Activated T-cell treated with anti-CD3 and anti-CD28 coated beads, Interleukin-2, amount 50 U/mL, for 72 hours (primary cell): ENCODE data around the gene PIP5KL1. TPM values are rescaled to one million over a fixed set of nuclear protein-coding genes. Genes with fewer than 3 reads are reported as not detected.

Experiments used
- ATAC-seq, 2 donors: fragments of 150-1000 bp; cut with Tn5 transposase; replicated peaks in 1 of 2; 2 replicates each; pipeline ENCODE4 v1.10.0; 2021; ENCODE audit warnings: moderate library complexity in 2 of 2, mild to moderate bottlenecking in 1 of 2
- DNase-seq, 2 donors: peaks; one replicate each; pipeline ENCODE4 v3.0.0; 2021 to 2022; ENCODE audit warnings: mixed read lengths in 1 of 2
- H3K27ac Mint-ChIP-seq: one replicate; pipeline ENCODE4 v1.8.0; 2022; ENCODE audit warnings: mild to moderate bottlenecking, moderate library complexity, mixed read lengths
- H3K27me3 Mint-ChIP-seq: one replicate; pipeline ENCODE4 v1.8.0; 2022; ENCODE audit warnings: low read depth, mixed read lengths
- H3K36me3 Mint-ChIP-seq, 2 donors: one replicate each; pipeline ENCODE4 v1.8.0; 2022; ENCODE audit warnings: mixed read lengths in 2 of 2, mild to moderate bottlenecking in 1 of 2; ENCODE audit not compliant: insufficient read depth in 2 of 2
- H3K4me1 Mint-ChIP-seq: one replicate; pipeline ENCODE4 v1.8.0; 2022; ENCODE audit warnings: low read depth, mixed read lengths
- H3K4me3 Mint-ChIP-seq, 2 donors: one replicate each; pipeline ENCODE4 v1.8.0; 2022; ENCODE audit warnings: mild to moderate bottlenecking in 2 of 2, mixed read lengths in 2 of 2, moderate library complexity in 2 of 2
- H3K9me3 Mint-ChIP-seq, 2 donors: one replicate each; pipeline ENCODE4 v1.8.0; 2022; ENCODE audit warnings: mixed read lengths in 2 of 2
- total RNA-seq, 2 donors: library from RNA; stranded (reverse); gene quantifications; one replicate each; pipeline ENCODE4 v1.2.3, GENCODE V29; 2022

PIP5KL1 gene
- total RNA-seq, 2 donors from 2014 or later, result 4.4 to 6.4 TPM

DNA sequence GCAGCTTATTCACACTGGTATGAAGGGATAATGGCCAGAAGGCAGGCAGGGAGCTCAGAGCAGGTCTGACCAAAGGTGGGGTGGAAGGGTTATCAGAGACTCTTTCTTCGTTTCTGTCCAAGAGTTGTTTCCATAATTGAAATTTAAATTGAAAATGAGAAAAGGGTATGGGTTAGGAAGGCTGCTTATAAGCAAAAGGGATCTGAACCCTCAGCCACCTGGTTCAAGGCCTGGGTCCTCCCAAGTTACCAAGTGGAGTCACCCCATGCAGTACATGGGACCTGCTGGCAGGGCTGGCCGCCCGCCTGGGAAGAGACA is 32.4 kb upstream of the PIP5KL1 start:
- ATAC-seq (no peak), DNase-seq (no peak)
- H3K4me1 Mint-ChIP-seq, result peaks cover 100% of the 10 kb centered on the region
- no peaks in the 10 kb centered on the region for H3K9me3 Mint-ChIP-seq
- H3K27ac Mint-ChIP-seq, result peak overlapping the region; percentile 90
- peaks cover 2 to 22% of the 10 kb centered on the region in 2 donors for H3K36me3 Mint-ChIP-seq
- peak overlapping the region; percentile 70 to 90 for H3K4me3 Mint-ChIP-seq
- no peaks in the 10 kb centered on the region for H3K27me3 Mint-ChIP-seq

DNA sequence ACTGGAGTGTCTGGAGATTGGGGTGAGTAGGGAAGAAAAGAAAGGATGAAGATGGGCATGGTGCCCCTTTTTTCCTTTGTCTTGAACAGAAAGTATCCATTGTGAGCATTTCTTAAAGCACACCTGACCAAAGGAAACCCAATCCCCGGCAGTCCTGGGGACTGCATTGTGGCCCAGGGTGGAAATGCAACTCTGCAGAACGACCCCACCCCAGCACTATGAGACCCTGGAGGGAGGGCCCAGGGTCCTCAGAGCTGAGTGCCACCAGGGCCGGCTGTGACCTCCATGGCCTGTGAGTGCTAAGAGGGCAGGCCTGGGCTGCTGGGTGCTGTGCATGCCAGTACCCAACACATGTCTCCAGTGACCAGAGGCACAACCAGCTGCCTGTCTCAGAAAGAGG is 31.7 kb upstream of the PIP5KL1 start:
- peak overlapping the region; percentile 70 to 90 for H3K4me3 Mint-ChIP-seq
- H3K27ac Mint-ChIP-seq, result peak overlapping the region; percentile 90

DNA sequence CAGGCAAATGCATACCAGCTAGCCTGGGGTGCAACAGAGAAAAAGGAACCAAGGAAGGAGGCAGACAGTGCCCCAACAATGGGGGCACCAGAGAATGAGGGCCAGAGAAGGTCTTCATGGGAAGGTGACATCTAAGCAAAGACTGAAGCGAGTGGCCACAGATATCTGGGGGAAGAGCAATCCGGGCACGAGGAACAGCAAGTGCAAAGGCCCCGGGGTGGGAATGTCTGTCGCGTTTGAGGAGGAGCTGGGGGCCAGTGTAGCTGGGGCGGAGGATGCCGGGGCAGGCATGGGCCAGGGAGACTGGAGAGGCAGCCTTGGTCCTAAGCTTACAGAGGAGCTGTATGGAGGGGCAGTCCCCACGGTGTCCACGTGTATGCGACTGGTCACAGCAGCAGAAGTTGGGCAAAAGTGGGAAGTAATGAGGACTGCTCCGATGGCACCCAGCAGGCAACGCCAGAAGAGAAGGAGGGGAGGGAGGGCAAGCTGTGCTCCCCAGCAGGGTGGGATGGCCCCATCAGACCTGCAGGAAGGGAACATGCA is 31.1 kb upstream of the PIP5KL1 start:
- H3K9me3 Mint-ChIP-seq, result no peaks in the 10 kb centered on the region
- peak overlapping the region; percentile 9 to 90 for H3K4me3 Mint-ChIP-seq
- peaks cover 2 to 24% of the 10 kb centered on the region in 2 donors for H3K36me3 Mint-ChIP-seq
- ATAC-seq, result no peak
- no peaks in the 10 kb centered on the region for H3K27me3 Mint-ChIP-seq
- no peak for DNase-seq
- peaks cover 99% of the 10 kb centered on the region for H3K4me1 Mint-ChIP-seq
- H3K27ac Mint-ChIP-seq, result peak overlapping the region; percentile 87

More for the DNA sequence above, 31.7 kb upstream of the PIP5KL1 start:
- no peak for ATAC-seq
- no peaks in the 10 kb centered on the region for H3K27me3 Mint-ChIP-seq
- H3K9me3 Mint-ChIP-seq, result no peaks in the 10 kb centered on the region
- no peak for DNase-seq
- H3K36me3 Mint-ChIP-seq, result peaks cover 2 to 24% of the 10 kb centered on the region in 2 donors
- peaks cover 99% of the 10 kb centered on the region for H3K4me1 Mint-ChIP-seq

DNA sequence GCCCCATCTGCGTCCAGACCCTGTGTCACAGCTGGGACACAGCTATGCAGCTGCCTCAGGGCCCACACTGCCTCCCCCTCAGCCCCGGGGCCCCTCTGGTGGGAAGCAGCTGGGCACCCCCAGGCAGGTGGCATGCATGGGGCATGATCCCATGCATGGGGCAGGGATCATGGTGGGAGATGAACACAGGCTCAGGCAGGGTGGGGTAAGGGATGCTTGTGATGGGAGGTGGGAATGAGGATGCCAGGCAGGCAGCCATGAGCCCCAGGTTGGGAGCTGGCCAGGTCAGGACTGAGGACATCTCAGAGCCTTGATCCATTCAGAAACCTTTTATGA is 30.5 kb upstream of the PIP5KL1 start:
- peaks cover 99% of the 10 kb centered on the region for H3K4me1 Mint-ChIP-seq
- DNase-seq (no peak), ATAC-seq (no peak)
- no peaks in the 10 kb centered on the region for H3K27me3 Mint-ChIP-seq
- H3K27ac Mint-ChIP-seq, result peak overlapping the region; percentile 87
- peak overlapping the region; percentile 9 to 17 for H3K4me3 Mint-ChIP-seq
- H3K36me3 Mint-ChIP-seq, result peaks cover 2 to 24% of the 10 kb centered on the region in 2 donors
- no peaks in the 10 kb centered on the region for H3K9me3 Mint-ChIP-seq

DNA sequence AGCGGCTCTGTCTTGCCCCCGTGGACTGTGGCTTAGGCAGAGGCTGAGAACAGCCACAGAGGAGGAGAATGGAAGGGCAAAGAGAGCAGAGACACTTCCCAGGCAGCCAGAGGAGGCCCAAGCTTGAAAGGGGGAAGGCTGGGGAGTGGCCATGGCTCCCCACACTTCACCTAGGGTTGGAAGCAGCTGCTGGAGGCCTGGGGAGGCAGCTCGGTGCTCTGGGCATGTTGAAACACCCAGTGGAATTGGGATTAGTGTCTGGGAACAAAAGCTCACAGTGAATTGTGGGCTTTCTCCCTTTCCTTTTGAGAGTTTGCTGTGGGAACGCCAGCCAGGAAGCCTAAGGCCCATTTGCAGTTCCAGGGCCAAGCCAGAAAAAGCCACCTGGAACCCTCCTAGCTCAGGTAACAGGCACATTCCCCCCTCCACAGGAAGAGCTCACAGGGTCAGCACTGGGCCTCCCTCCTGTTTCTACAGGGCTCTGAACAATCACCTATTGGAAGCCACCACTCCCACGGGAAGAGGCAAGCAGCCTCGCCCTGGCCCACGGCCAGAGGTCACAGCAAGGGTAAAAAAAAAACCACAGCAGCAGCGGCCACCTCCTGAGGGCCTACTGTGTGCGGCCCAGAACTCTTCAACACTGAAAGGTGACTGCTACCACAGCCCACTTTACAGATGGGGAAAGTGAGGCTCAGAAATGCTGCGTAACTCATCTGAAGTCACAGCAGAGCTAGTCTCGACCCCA is 30.0 kb upstream of the PIP5KL1 start:
- H3K4me1 Mint-ChIP-seq, result peaks cover 99% of the 10 kb centered on the region
- peak overlapping the region; percentile 87 for H3K27ac Mint-ChIP-seq

DNA sequence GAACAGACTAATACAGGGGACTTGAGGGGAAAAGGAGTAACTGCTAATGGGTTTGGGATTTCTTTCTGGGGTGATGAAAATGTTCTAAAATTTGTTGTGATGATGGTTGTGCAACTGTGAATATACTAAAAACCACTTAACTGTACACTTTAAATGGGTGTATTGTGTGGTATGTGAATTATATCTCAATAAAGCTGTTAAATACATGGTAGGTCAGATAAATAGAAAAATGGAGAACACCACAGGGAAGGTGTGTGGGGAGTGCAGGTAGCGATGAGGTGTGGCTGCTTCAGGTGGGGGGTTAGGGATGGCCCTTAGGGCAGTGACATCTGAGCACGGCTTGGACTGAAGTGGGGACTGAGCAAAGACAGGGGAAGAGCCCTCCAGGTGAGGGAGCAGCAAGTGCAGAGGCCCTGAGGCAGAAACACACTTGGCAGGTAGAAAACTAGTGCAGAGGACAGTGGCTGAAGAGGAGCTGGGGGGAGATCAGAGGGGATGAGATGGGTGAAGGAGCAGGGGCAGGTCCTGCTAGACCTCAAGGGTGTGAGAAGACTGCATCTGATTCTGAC is 29.3 kb upstream of the PIP5KL1 start:
- no peak for DNase-seq
- H3K27ac Mint-ChIP-seq, result peak overlapping the region; percentile 87
- ATAC-seq, result no peak
- no peaks in the 10 kb centered on the region for H3K27me3 Mint-ChIP-seq
- H3K4me3 Mint-ChIP-seq, result peak overlapping the region; percentile 20 to 53
- H3K9me3 Mint-ChIP-seq, result no peaks in the 10 kb centered on the region
- peaks cover 99% of the 10 kb centered on the region for H3K4me1 Mint-ChIP-seq
- peaks cover 2 to 24% of the 10 kb centered on the region in 2 donors for H3K36me3 Mint-ChIP-seq

More for the DNA sequence above, 30.0 kb upstream of the PIP5KL1 start:
- ATAC-seq, result no peak
- Mint-ChIP-seq H3K27me3 (no peaks in the 10 kb centered on the region), H3K36me3 (peaks cover 2 to 24% of the 10 kb centered on the region in 2 donors), H3K4me3 (peak overlapping the region; percentile 31 to 53), H3K9me3 (no peaks in the 10 kb centered on the region)
- DNase-seq, result no peak

DNA sequence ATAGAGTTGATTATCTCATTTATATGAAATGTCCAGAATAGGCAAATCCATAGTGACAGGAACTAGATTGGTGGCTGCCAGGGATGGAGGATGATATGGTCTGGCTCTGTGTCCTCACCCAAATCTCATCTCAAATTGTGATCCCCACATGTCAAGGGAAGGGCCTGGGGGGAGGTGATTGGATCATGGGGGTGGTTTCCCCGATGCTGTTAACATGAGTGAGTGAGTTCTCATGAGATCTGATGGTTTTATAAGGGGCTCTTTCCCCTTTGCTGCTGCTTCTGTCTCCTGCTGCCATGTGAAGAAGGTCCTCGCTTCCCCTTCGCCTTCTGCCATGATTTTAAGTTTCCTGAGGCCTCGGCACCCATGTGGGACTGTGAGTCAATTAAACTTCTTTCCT is 28.8 kb upstream of the PIP5KL1 start:
- H3K27ac Mint-ChIP-seq, result peak overlapping the region; percentile 87
- peaks cover 2 to 24% of the 10 kb centered on the region in 2 donors for H3K36me3 Mint-ChIP-seq
- H3K4me1 Mint-ChIP-seq, result peaks cover 99% of the 10 kb centered on the region
- no peak for ATAC-seq
- no peaks in the 10 kb centered on the region for H3K27me3 Mint-ChIP-seq
- no peaks in the 10 kb centered on the region for H3K9me3 Mint-ChIP-seq
- DNase-seq, result no peak
- H3K4me3 Mint-ChIP-seq, result peak overlapping the region; percentile 20 to 53

DNA sequence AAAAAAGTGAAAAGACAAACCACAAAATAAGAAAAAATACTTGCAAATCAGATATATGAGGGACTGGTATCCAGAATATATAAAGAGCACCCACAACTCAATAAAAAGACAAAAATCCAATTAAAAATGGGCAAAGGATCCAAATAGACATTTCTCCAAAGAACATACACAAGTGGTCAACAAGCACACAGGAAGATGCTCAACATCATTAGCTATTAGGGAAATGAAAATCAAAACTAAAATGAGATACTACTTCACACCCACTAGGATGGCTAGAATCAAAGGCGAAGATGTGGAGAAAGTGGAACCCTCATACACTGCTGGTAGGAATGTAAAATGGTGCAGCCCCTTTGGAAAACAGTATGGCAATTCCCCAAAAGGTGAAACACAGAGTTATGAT is 28.2 kb upstream of the PIP5KL1 start:
- peaks cover 99% of the 10 kb centered on the region for H3K4me1 Mint-ChIP-seq
- H3K4me3 Mint-ChIP-seq, result peak overlapping the region; percentile 47 to 51
- DNase-seq, result no peak
- H3K36me3 Mint-ChIP-seq, result peaks cover 2 to 24% of the 10 kb centered on the region in 2 donors
- H3K9me3 Mint-ChIP-seq, result no peaks in the 10 kb centered on the region
- ATAC-seq, result no peak
- no peaks in the 10 kb centered on the region for H3K27me3 Mint-ChIP-seq
- peak overlapping the region; percentile 76 for H3K27ac Mint-ChIP-seq

DNA sequence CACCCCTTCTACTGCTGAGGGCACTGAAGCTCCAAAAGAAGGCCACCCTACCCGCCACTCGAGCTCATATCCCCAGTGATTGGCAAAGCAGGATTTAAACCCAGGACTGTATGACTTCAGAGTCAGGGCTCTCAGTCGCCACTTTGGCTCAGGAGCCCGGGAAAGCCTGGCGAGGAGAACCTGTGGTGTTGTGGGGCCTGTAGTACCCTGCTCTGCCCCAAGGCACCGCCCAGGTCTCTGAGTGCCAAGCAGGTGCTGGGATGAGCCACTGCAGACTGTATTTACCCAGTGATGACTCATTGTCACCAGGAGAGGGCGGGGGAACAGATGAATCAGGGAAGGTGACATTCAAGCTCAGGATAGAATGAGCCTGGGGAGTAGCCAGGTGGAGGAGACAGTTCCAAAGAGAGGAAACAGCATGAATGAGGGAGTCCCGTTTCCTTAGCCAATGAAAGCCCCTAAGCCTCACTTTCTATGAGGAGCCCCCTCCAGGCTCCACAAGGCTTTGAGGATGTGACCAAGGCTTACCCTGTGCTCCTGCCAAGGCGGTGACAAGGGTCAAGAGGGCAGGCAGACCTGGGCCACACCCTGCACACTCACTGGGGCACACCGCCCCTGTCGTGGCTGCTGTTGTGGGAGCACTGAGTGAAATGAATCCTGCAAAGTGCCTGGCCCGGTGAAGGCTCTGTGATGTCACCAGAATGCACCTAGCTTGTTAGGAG is 24.9 kb upstream of the PIP5KL1 start:
- H3K27me3 Mint-ChIP-seq, result no peaks in the 10 kb centered on the region
- no peaks in the 10 kb centered on the region for H3K9me3 Mint-ChIP-seq
- ATAC-seq (peak; percentile 92 to 93), DNase-seq (peak; percentile 84 to 90)
- peaks cover 2 to 21% of the 10 kb centered on the region in 2 donors for H3K36me3 Mint-ChIP-seq
- peak overlapping the region; percentile 68 to 73 for H3K4me3 Mint-ChIP-seq
- H3K27ac Mint-ChIP-seq, result peak overlapping the region; percentile 60
- peaks cover 97% of the 10 kb centered on the region for H3K4me1 Mint-ChIP-seq

DNA sequence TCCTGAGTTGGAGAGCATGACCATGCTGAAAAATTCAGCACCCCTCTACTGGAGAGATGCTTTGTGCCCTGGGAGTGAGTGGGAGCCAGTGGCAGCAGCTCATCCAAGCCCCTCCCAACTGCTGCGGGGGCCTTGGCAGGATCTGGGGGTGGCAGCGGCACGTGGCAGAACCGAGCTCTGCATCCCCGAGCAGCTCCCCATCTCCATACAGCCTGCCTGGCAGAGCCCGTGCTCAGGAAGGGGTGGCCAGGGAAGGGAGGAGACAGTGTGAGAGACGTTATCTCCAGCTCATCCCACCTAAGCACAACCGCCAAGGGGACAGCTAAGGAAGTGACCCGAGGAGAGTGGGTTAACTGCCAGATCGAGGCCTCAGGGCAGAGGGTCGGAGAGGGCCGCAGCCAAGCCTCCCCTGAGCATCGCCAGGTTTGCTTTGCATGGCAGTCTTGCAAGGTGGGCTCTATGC is 24.3 kb upstream of the PIP5KL1 start:
- Mint-ChIP-seq H3K27ac (peak overlapping the region; percentile 55), H3K9me3 (no peaks in the 10 kb centered on the region), H3K4me3 (peak overlapping the region; percentile 68 to 73), H3K4me1 (peaks cover 97% of the 10 kb centered on the region), H3K27me3 (no peaks in the 10 kb centered on the region), H3K36me3 (peaks cover 2 to 21% of the 10 kb centered on the region in 2 donors)
- ATAC-seq, result no peak
- no peak for DNase-seq

DNA sequence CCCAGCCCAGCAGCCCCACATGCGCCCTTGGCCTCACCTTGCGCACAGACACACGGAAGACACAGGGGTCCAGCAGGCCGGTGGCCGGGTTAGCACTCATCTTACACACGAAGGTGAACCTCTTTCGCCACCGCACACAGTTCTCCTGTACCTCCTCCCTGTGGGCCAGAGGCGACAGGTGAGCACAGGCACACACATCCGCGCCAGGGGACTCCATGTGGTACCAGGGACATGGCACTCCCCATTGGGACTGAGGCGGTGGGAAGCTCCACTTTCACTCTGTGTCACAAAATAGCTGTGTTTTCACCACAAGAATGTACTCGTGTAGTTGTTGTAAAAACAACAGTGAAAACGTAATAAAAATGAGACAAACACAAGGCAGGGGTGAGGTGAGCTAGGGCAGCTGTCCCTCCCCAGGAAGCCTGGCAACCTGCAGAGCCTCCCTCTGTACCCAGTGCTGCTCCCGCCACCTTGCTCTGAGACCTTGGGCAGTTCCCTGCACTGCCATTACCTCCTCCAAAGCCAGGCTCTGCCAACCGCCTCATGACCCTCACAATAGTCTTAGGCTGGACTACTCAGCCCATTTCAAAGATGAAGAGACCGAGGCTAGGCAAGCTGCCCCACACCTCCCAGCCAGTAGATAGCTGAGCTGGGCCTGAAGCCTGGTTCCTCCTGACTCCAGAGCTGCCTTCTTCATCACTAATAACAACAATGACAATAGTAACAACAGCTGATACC is 23.4 kb upstream of the PIP5KL1 start:
- ATAC-seq (peak; percentile 3 to 5), DNase-seq (no peak)
- H3K4me1 Mint-ChIP-seq, result peaks cover 92% of the 10 kb centered on the region
- H3K27me3 Mint-ChIP-seq, result no peaks in the 10 kb centered on the region
- no peaks in the 10 kb centered on the region for H3K9me3 Mint-ChIP-seq
- peaks cover 0 to 12% of the 10 kb centered on the region in 2 donors for H3K36me3 Mint-ChIP-seq
- H3K27ac Mint-ChIP-seq, result peak overlapping the region; percentile 22
- H3K4me3 Mint-ChIP-seq, result peak overlapping the region; percentile 68 to 73

DNA sequence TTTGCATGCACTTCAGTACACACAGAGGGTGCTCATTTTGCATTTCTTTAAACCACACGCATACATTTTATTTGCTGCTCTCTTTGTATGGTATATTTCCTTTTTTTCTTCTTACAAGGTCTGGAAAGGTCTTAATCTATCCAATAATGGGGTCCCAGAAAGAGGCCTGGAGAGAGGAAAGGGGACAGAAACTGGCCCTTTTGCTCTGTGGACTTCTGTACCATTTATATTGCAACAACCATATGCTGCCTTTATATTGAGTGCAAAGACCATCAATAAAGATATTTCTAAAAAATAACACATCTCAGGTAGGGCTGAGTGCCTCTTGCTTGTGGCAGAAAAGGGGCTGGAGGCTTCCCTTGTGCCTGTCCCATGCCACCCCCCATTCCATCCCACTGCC is 22.6 kb upstream of the PIP5KL1 start:
- H3K27me3 Mint-ChIP-seq, result no peaks in the 10 kb centered on the region
- H3K9me3 Mint-ChIP-seq, result no peaks in the 10 kb centered on the region
- peaks cover 3 to 7% of the 10 kb centered on the region in 2 donors for H3K36me3 Mint-ChIP-seq
- ATAC-seq (no peak), DNase-seq (no peak)
- H3K27ac Mint-ChIP-seq, result no peak overlapping the region
- peaks cover 91% of the 10 kb centered on the region for H3K4me1 Mint-ChIP-seq
- H3K4me3 Mint-ChIP-seq, result no peak overlapping the region
